ENCODE data around the gene OR8B2.

Gene OR8B2, protein sequence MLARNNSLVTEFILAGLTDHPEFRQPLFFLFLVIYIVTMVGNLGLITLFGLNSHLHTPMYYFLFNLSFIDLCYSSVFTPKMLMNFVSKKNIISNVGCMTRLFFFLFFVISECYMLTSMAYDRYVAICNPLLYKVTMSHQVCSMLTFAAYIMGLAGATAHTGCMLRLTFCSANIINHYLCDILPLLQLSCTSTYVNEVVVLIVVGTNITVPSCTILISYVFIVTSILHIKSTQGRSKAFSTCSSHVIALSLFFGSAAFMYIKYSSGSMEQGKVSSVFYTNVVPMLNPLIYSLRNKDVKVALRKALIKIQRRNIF

GRCh38 chr11:124384399-124384798 is at the start of gene OR8B2:
Gene OR8B2, minus strand, starts transcription at chr11:124384499. Its CDS starts 1,156 bp downstream, at chr11:124383343.
- no peak within 1 kb of the TSS for H3K4me3 ChIP-seq (ENCODE audit: low read depth, low read length)
- TF ChIP-seq, protein P1, sequence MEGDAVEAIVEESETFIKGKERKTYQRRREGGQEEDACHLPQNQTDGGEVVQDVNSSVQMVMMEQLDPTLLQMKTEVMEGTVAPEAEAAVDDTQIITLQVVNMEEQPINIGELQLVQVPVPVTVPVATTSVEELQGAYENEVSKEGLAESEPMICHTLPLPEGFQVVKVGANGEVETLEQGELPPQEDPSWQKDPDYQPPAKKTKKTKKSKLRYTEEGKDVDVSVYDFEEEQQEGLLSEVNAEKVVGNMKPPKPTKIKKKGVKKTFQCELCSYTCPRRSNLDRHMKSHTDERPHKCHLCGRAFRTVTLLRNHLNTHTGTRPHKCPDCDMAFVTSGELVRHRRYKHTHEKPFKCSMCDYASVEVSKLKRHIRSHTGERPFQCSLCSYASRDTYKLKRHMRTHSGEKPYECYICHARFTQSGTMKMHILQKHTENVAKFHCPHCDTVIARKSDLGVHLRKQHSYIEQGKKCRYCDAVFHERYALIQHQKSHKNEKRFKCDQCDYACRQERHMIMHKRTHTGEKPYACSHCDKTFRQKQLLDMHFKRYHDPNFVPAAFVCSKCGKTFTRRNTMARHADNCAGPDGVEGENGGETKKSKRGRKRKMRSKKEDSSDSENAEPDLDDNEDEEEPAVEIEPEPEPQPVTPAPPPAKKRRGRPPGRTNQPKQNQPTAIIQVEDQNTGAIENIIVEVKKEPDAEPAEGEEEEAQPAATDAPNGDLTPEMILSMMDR (IDR thresholded peaks at IDR 0.05; ENCODE audit: borderline replicate concordance, insufficient read depth, low read depth, low read length): no peak

- no peak overlapping the region for H3K4me3 ChIP-seq (ENCODE audit: low read depth, low read length)
- TF ChIP-seq, protein P1 (IDR thresholded peaks at IDR 0.05; ENCODE audit: borderline replicate concordance, insufficient read depth, low read depth, low read length): no peak
Observed at GRCh38 chr11:124429599-124429998, 45.3 kb upstream of the OR8B2 start.

GRCh38 chr11:124424384-124424921 is 40.2 kb upstream of the OR8B2 start, which contains the start of gene OR8B4:
Gene OR8B4, minus strand, starts transcription at chr11:124424871. Its CDS starts 0 bp downstream, at chr11:124424871.
- no peak within 1 kb of the TSS for H3K4me3 ChIP-seq (ENCODE audit: low read depth, low read length)
- TF ChIP-seq, protein P1 (IDR thresholded peaks at IDR 0.05; ENCODE audit: borderline replicate concordance, insufficient read depth, low read depth, low read length): no peak

DNA sequence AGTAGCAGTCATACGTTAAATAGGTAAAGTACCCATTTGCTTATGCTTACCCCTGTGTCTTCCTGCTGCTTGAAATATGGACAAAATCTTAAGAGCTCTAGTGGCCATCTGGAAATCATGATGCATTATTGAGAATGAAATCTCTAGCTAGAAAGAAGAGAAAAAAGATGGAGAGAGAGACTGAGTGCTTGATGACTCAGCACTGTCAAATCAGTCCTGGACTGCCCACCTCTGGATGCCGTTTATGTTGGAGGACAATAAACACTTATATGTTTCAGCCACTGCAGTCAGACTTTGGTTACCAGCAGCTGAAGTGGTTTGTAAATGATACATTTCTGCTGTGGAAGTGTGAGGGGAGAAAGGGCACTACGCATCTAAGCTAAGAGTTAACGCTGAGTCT is 36.7 kb upstream of the OR8B2 start:
- H3K4me3 ChIP-seq (ENCODE audit: low read depth, low read length): no peak overlapping the region
- TF ChIP-seq, protein P1 (IDR thresholded peaks at IDR 0.05; ENCODE audit: borderline replicate concordance, insufficient read depth, low read depth, low read length): no peak

DNA sequence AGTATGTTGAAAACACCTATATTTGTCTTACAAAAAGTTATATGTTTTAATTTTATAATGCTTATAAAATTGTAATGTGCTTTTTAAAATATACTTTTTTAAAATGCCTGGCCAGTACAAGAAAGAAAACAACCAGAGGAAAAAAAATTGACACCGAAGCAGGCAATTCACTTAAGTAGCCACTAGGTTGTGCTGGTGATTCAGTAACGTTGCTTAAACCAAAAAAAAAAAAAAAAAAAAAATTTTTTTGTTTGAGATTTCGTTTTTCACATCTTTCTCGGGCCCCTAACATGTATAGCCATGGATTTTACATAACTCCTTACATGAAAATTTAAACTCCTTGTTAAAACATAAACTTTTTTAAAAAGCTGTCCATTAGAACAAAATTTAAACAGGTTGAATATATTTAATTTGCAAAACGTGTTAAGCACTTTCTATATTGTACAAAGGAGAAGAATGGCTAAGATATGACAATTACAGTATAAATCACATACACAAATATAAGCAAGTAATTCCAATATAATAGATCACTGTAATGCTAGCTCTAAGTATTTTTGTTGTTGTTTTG is 31.1 kb upstream of the OR8B2 start:
- H3K4me3 ChIP-seq (ENCODE audit: low read depth, low read length): no peak overlapping the region
- TF ChIP-seq, protein P1 (IDR thresholded peaks at IDR 0.05; ENCODE audit: borderline replicate concordance, insufficient read depth, low read depth, low read length): peak; percentile 44; the same call in 1 of the 2 replicates

DNA sequence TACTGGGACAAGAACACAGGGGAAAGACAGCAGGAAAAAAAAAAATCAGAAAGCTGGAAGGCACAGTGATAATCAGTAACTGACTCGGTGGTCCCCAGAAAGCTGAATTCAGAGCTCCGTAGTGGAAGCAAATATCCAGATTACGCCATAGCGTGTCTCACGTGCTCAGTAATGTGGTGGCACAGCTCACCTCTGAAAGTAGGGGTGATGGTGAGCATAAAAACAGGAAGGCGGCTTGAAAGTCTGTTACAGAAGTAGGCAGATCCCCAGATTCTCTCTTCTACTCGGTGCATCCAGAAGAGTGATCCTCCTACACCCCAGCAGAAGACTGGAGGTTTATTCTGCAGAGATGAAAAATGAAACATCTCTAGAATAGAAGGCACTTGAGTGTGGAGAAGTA is 25.6 kb upstream of the OR8B2 start:
- TF ChIP-seq, protein P1 (IDR thresholded peaks at IDR 0.05; ENCODE audit: borderline replicate concordance, insufficient read depth, low read depth, low read length): no peak
- H3K4me3 ChIP-seq (ENCODE audit: low read depth, low read length): no peak overlapping the region

All from GM12875 (cell line).